CD4-positive, CD25-positive, alpha-beta regulatory T cell (primary cell): Measurements from ENCODE around the gene AOC3. TPM values are rescaled to one million over a fixed set of nuclear protein-coding genes. Genes with fewer than 3 reads are reported as not detected.

Experiments
- ATAC-seq, 2 donors: fragments of 150-1000 bp; cut with Tn5 transposase; one replicate each; pipeline ENCODE4 v1.10.0; 2021; ENCODE audit warnings: low read depth in 2 of 2, moderate number of reproducible peaks in 2 of 2, moderate library complexity in 1 of 2
- DNase-seq, 3 donors: peaks; one replicate each; pipeline versions ENCODE4 v3.0.0 to v3.0.0-alpha.2; 2012 to 2022; ENCODE audit warnings: mixed read lengths in 1 of 3
- H3K27ac ChIP-seq: one replicate; pipeline ENCODE4 v1.7.0; 2013; ENCODE audit warnings: mild to moderate bottlenecking, low read length; ENCODE audit not compliant: insufficient read depth, poor library complexity, severe bottlenecking
- H3K27me3 ChIP-seq: one replicate; pipeline ENCODE4 v1.7.0; 2013; ENCODE audit warnings: low read length; ENCODE audit not compliant: control insufficient read depth, insufficient read depth
- H3K36me3 ChIP-seq: one replicate; pipeline ENCODE4 v1.7.0; 2013; ENCODE audit warnings: mild to moderate bottlenecking, low read length, moderate library complexity; ENCODE audit not compliant: control insufficient read depth, insufficient read depth
- H3K4me1 ChIP-seq: 2 replicates; pipeline ENCODE4 v1.7.0; 2013; ENCODE audit warnings: mild to moderate bottlenecking, low read length; ENCODE audit not compliant: insufficient read depth, control insufficient read depth, poor library complexity, severe bottlenecking
- H3K4me3 ChIP-seq: one replicate; pipeline ENCODE4 v1.7.0; 2013; ENCODE audit warnings: low read depth, mild to moderate bottlenecking, low read length, moderate library complexity
- H3K9me3 ChIP-seq, 2 experiments: 1 replicate in 1 of 2; 2 replicates in 1 of 2; pipeline ENCODE4 v1.7.0; 2013; ENCODE audit warnings: low read length in 2 of 2, mild to moderate bottlenecking in 1 of 2, moderate library complexity in 1 of 2; ENCODE audit not compliant: control insufficient read depth in 2 of 2
- H3K27ac Mint-ChIP-seq, 3 donors: one replicate each; pipeline ENCODE4 v1.8.0; 2020 to 2022; ENCODE audit warnings: mild to moderate bottlenecking in 3 of 3, mixed read lengths in 3 of 3, moderate library complexity in 2 of 3
- H3K27me3 Mint-ChIP-seq: one replicate; pipeline ENCODE4 v1.8.0; 2022; ENCODE audit warnings: mild to moderate bottlenecking, mixed read lengths
- H3K36me3 Mint-ChIP-seq: one replicate; pipeline ENCODE4 v1.8.0; 2020; ENCODE audit warnings: mixed read lengths
- H3K4me1 Mint-ChIP-seq, 4 donors: one replicate each; pipeline ENCODE4 v1.8.0; 2020 to 2022; ENCODE audit warnings: mixed read lengths in 4 of 4, mild to moderate bottlenecking in 1 of 4
- H3K4me3 Mint-ChIP-seq, 4 donors: one replicate each; pipeline ENCODE4 v1.8.0; 2020 to 2022; ENCODE audit warnings: mild to moderate bottlenecking in 4 of 4, mixed read lengths in 4 of 4, moderate library complexity in 3 of 4
- H3K9me3 Mint-ChIP-seq, 7 donors: one replicate each; pipeline ENCODE4 v1.8.0; 2020 to 2022; ENCODE audit warnings: mixed read lengths in 7 of 7, mild to moderate bottlenecking in 3 of 7, moderate library complexity in 2 of 7
- polyA plus RNA-seq, 4 donors: library from polyadenylated mRNA; unstranded; fragments of 300-500 nt; fragmentation: Illumina TruSeq; gene quantifications; one replicate each; pipeline ENCODE4 v1.2.3, GENCODE V29; 2021
- total RNA-seq: library from RNA; stranded (reverse); gene quantifications from one replicate; pipeline ENCODE4 v1.2.3, GENCODE V29; 2022

Gene AOC3
- total and polyA plus RNA-seq, 5 donors from 2014 or later: 0.49 TPM; not detected in 4

- Mint-ChIP-seq H3K9me3 (no peaks in the 10 kb centered on the region), H3K4me1 (no peaks in the 10 kb centered on the region), H3K27me3 (peaks cover 34% of the 10 kb centered on the region), H3K27ac (no peak overlapping the region), H3K4me3 (no peak overlapping the region), H3K36me3 (no peaks in the 10 kb centered on the region)
- Histone ChIP-seq H3K9me3 (no peaks in the 10 kb centered on the region), H3K4me3 (no peak overlapping the region), H3K27me3 (peaks cover 3% of the 10 kb centered on the region), H3K4me1 (no peaks in the 10 kb centered on the region), H3K27ac (no peak overlapping the region), H3K36me3 (no peaks in the 10 kb centered on the region)
- DNase-seq (no peak), ATAC-seq (no peak)
Measured at GRCh38 chr17:42906772-42907446, 55.9 kb downstream of the AOC3 start.

Other genes with a start within 250 kb of the AOC3 start
- 116 TPM for gene RETREG3, start 241.8 kb upstream of the AOC3 start, total RNA-seq
- gene RETREG3, start 241.8 kb upstream of the AOC3 start, polyA plus RNA-seq: 100 to 1,000 TPM; 201 to 243 (median 218) TPM
- 8.2 TPM for gene TUBG1, start 241.5 kb upstream of the AOC3 start, total RNA-seq
- 10 to 100 TPM in 2 of 4 donors, 1 to 10 TPM in 2; 7.2 to 13.5 (median 10.1) TPM for gene TUBG1, start 241.5 kb upstream of the AOC3 start, polyA plus RNA-seq
- 13.7 TPM for gene TUBG2, start 191.9 kb upstream of the AOC3 start, total RNA-seq
- 1 to 10 TPM; 2.8 to 4.0 (median 3.8) TPM for gene TUBG2, start 191.9 kb upstream of the AOC3 start, polyA plus RNA-seq
- 4.8 TPM for gene PLEKHH3, start 174.2 kb upstream of the AOC3 start, total RNA-seq
- gene PLEKHH3, start 174.2 kb upstream of the AOC3 start, polyA plus RNA-seq: 1 to 10 TPM in 1 of 4 donors, under 1 TPM in 3; 0.38 to 1.1 (median 0.66) TPM
- 20.6 TPM for gene CCR10, start 169.4 kb upstream of the AOC3 start, total RNA-seq
- 100 to 1,000 TPM in 1 of 4 donors, 10 to 100 TPM in 3; 45.2 to 133 (median 63.9) TPM for gene CCR10, start 169.4 kb upstream of the AOC3 start, polyA plus RNA-seq
- 54.9 TPM for gene CNTNAP1, start 168.7 kb upstream of the AOC3 start, total RNA-seq
- 1 to 10 TPM in 3 of 4 donors, under 1 TPM in 1; 0.94 to 1.7 (median 1.4) TPM for gene CNTNAP1, start 168.7 kb upstream of the AOC3 start, polyA plus RNA-seq
- gene EZH1, start 106.2 kb upstream of the AOC3 start, total RNA-seq: 123 TPM
- 10 to 100 TPM; 38.7 to 57.9 (median 49.5) TPM for gene EZH1, start 106.2 kb upstream of the AOC3 start, polyA plus RNA-seq
- not detected for gene RAMP2, start 90.0 kb upstream of the AOC3 start, total RNA-seq
- gene RAMP2, start 90.0 kb upstream of the AOC3 start, polyA plus RNA-seq: not detected
- gene VPS25, start 77.8 kb upstream of the AOC3 start, total RNA-seq: 29.4 TPM
- gene VPS25, start 77.8 kb upstream of the AOC3 start, polyA plus RNA-seq: 10 to 100 TPM; 62.8 to 73.3 (median 71.4) TPM
- not detected for gene WNK4, start 70.6 kb upstream of the AOC3 start, total RNA-seq
- under 1 TPM in 1 of 4 donors, not detected in 3; 0.09 TPM for gene WNK4, start 70.6 kb upstream of the AOC3 start, polyA plus RNA-seq
- gene COA3, start 52.5 kb upstream of the AOC3 start, total RNA-seq: 12.8 TPM
- gene COA3, start 52.5 kb upstream of the AOC3 start, polyA plus RNA-seq: 100 to 1,000 TPM; 147 to 162 (median 156) TPM
- not detected for gene CNTD1, start 52.3 kb upstream of the AOC3 start, total RNA-seq
- gene CNTD1, start 52.3 kb upstream of the AOC3 start, polyA plus RNA-seq: under 1 TPM; 0.15 to 0.42 (median 0.28) TPM
- gene BECN1, start 26.9 kb upstream of the AOC3 start, total RNA-seq: 153 TPM
- gene BECN1, start 26.9 kb upstream of the AOC3 start, polyA plus RNA-seq: 100 to 1,000 TPM; 138 to 180 (median 160) TPM
- 66.7 TPM for gene PSME3, start 17.8 kb upstream of the AOC3 start, total RNA-seq
- gene PSME3, start 17.8 kb upstream of the AOC3 start, polyA plus RNA-seq: 100 to 1,000 TPM; 114 to 129 (median 127) TPM
- 2.3 TPM for gene AOC2, start 6.6 kb upstream of the AOC3 start, total RNA-seq
- gene AOC2, start 6.6 kb upstream of the AOC3 start, polyA plus RNA-seq: under 1 TPM in 1 of 4 donors, not detected in 3; 0.17 TPM
- not detected for gene G6PC1, start 49.6 kb downstream of the AOC3 start, total RNA-seq
- not detected for gene G6PC1, start 49.6 kb downstream of the AOC3 start, polyA plus RNA-seq
- 48.5 TPM for gene AARSD1, start 113.3 kb downstream of the AOC3 start, total RNA-seq
- 10 to 100 TPM; 23.2 to 39.2 (median 28.9) TPM for gene AARSD1, start 113.3 kb downstream of the AOC3 start, polyA plus RNA-seq
- gene PTGES3L, start 128.9 kb downstream of the AOC3 start, total RNA-seq: 1.5 TPM
- not detected for gene PTGES3L, start 128.9 kb downstream of the AOC3 start, polyA plus RNA-seq
- 14.9 TPM for gene RUNDC1, start 129.4 kb downstream of the AOC3 start, total RNA-seq
- gene RUNDC1, start 129.4 kb downstream of the AOC3 start, polyA plus RNA-seq: 10 to 100 TPM; 10.6 to 15.2 (median 13.2) TPM
- 881 TPM for gene RPL27, start 147.2 kb downstream of the AOC3 start, total RNA-seq
- 1,000 to 10,000 TPM; 1,558 to 2,241 (median 2,024) TPM for gene RPL27, start 147.2 kb downstream of the AOC3 start, polyA plus RNA-seq
- gene IFI35, start 155.6 kb downstream of the AOC3 start, total RNA-seq: 38.3 TPM
- 10 to 100 TPM; 62.9 to 87.6 (median 71.8) TPM for gene IFI35, start 155.6 kb downstream of the AOC3 start, polyA plus RNA-seq
- 21.9 TPM for gene VAT1, start 171.2 kb downstream of the AOC3 start, total RNA-seq
- gene VAT1, start 171.2 kb downstream of the AOC3 start, polyA plus RNA-seq: 10 to 100 TPM; 40.6 to 51.4 (median 49.1) TPM
- gene RND2, start 174.0 kb downstream of the AOC3 start, total RNA-seq: not detected
- gene RND2, start 174.0 kb downstream of the AOC3 start, polyA plus RNA-seq: under 1 TPM in 3 of 4 donors, not detected in 1; 0.05 to 0.18 (median 0.08) TPM